ENCODE results near the gene ELMO1. TPM values are rescaled to one million over a fixed set of nuclear protein-coding genes. Genes with fewer than 3 reads are reported as not detected.

ELMO1 gene
- total RNA-seq, 1 experiment from 2014 or later: 1.1 TPM

GRCh38 chr7:37069336-37069735, 379.3 kb downstream of the ELMO1 start:
- no peak overlapping the region for H3K9ac ChIP-seq (ENCODE audit: low read length)
- H3K4me1 ChIP-seq (ENCODE audit: control insufficient read depth in 1 of 2, insufficient read depth in 2 of 2, low read length in 2 of 2): peaks cover 0 to 6% of the 10 kb centered on the region in 2 experiments; a peak in 2 of 4 replicates
- no TSS peak for BruUV-seq (replicated peaks)
- no peak overlapping the region for H3K27ac ChIP-seq (ENCODE audit: low read depth, low read length)
- ChIA-PET CTCF (no interaction called here), POLR2A (no interaction called here), RAD21 (ENCODE audit: low non-redundant PET in 1 of 2, low total read pairs in 2 of 2, uncharacterized antibody in 2 of 2, unreplicated experiment in 2 of 2) (no interaction called here)
- intact Hi-C loops (cut with micrococcal nuclease): no loop called here
- no peaks in the 10 kb centered on the region for H3K36me3 ChIP-seq (ENCODE audit: control insufficient read depth in 1 of 2, insufficient read depth in 2 of 2, low read length in 2 of 2)
- H3K9me3 ChIP-seq (ENCODE audit: control insufficient read depth in 1 of 2, insufficient read depth in 1 of 2, low read depth in 1 of 2, low read length in 2 of 2): no peaks in the 10 kb centered on the region
- no peaks in the 10 kb centered on the region for H3K79me2 ChIP-seq (ENCODE audit: insufficient read depth, low read length)
- no peak for TF ChIP-seq EZH2phosphoT487 (IDR thresholded peaks at IDR 0.05; ENCODE audit: borderline replicate concordance)
- TF ChIP-seq CTCF (IDR thresholded peaks at IDR 0.05 in 2 of 3, conservative IDR thresholded peaks at IDR 0.05 in 1 of 3; ENCODE audit: borderline replicate concordance in 1 of 3, insufficient read depth in 1 of 3, low read depth in 2 of 3, low read length in 2 of 3): no peak
- TF ChIP-seq ELF1 (IDR thresholded peaks at IDR 0.05; ENCODE audit: borderline replicate concordance, low read depth): no peak
- TF ChIP-seq EZH2 (IDR thresholded peaks at IDR 0.05): no peak
- no peak for TF ChIP-seq SP1 (IDR thresholded peaks at IDR 0.05; ENCODE audit: low read depth)
- no peak for TF ChIP-seq CBX3 (IDR thresholded peaks at IDR 0.05; ENCODE audit: low read depth)
- TF ChIP-seq REST (IDR thresholded peaks at IDR 0.05; ENCODE audit: low read depth): no peak
- no peak for TF ChIP-seq POLR2A (IDR thresholded peaks at IDR 0.05; ENCODE audit: borderline replicate concordance, extremely low read depth, insufficient read depth, insufficient read length)
- TF ChIP-seq RAD21 (IDR thresholded peaks at IDR 0.05; ENCODE audit: low read depth): no peak
- no peaks in the 10 kb centered on the region for H4K20me1 ChIP-seq (ENCODE audit: insufficient read depth)
- H2AFZ ChIP-seq (ENCODE audit: low read depth, low read length, poor library complexity, severe bottlenecking): no peak overlapping the region
- H3K27me3 ChIP-seq (ENCODE audit: insufficient read depth, low read length): no peaks in the 10 kb centered on the region
- ATAC-seq: no peak
- H3K4me3 ChIP-seq (replicated peaks in 1 of 2; ENCODE audit: low read depth in 1 of 2, low read length in 2 of 2): no peak overlapping the region
- no peaks in the 10 kb centered on the region for H3K9me2 ChIP-seq (ENCODE audit: insufficient read depth)
- DNase-seq (ENCODE audit: low read depth, low spot score): no peak
- H3K4me2 ChIP-seq (ENCODE audit: low read length): no peak overlapping the region
